HepG2 (cell line): ENCODE results near the gene MAP3K20. TPM values are rescaled to one million over a fixed set of nuclear protein-coding genes. Genes with fewer than 3 reads are reported as not detected.

ENCODE experiments used
- ARHGAP35 ChIP-seq: sonication (generic); formaldehyde crosslinking; IDR thresholded peaks from 2 replicates; pipeline ENCODE4 v1.9.0; 2022; ENCODE audit warnings: mild to moderate bottlenecking, inconsistent platforms, moderate library complexity, missing genetic modification reagents, borderline replicate concordance
- DPF2 ChIP-seq: sonication (generic); formaldehyde crosslinking; IDR thresholded peaks from 2 replicates; pipeline ENCODE4 v1.4.0; 2020; ENCODE audit warnings: mild to moderate bottlenecking, low read depth, missing genetic modification reagents, borderline replicate concordance
- GZF1 ChIP-seq: sonication (generic); formaldehyde crosslinking; IDR thresholded peaks from 2 replicates; pipeline ENCODE4 v1.5.1; 2020; ENCODE audit warnings: mild to moderate bottlenecking, missing genetic modification reagents
- HINFP ChIP-seq: sonication (generic); formaldehyde crosslinking; IDR thresholded peaks from 2 replicates; pipeline ENCODE4 v1.4.0; 2020; ENCODE audit warnings: low read depth, mild to moderate bottlenecking, missing genetic modification reagents
- NFYB ChIP-seq: sonication (generic); formaldehyde crosslinking; IDR thresholded peaks from 2 replicates; pipeline ENCODE4 v1.4.0; 2020; ENCODE audit warnings: missing genetic modification reagents
- PHF20 ChIP-seq: sonication (generic); formaldehyde crosslinking; IDR thresholded peaks from 2 replicates; pipeline ENCODE4 v1.5.0; 2020; ENCODE audit warnings: mild to moderate bottlenecking, missing genetic modification reagents
- POLR2AphosphoS2 ChIP-seq: IDR thresholded peaks from 2 replicates; pipeline ENCODE4 v1.6.1; 2011; ENCODE audit warnings: low read depth, low read length, improper control_type of control experiment
- RFX1 ChIP-seq: fragments of 450-650 bp; IDR thresholded peaks from 2 replicates; pipeline ENCODE4 v1.6.1; 2017
- SOX6 ChIP-seq, 2 experiments: fragments of 450-650 bp in 1 of 2; sonication (generic) in 1 of 2; formaldehyde crosslinking in 1 of 2; IDR thresholded peaks; 2 replicates each; pipeline versions ENCODE4 v1.4.0 to v1.6.1; 2017 to 2020; ENCODE audit warnings: antibody characterized with exemption in 1 of 2, mild to moderate bottlenecking in 1 of 2, missing genetic modification reagents in 1 of 2
- TRAFD1 ChIP-seq: sonication (generic); formaldehyde crosslinking; IDR thresholded peaks from 2 replicates; pipeline ENCODE4 v1.5.1; 2020; ENCODE audit warnings: missing genetic modification reagents, mild to moderate bottlenecking, borderline replicate concordance
- YY1 ChIP-seq: IDR thresholded peaks from 2 replicates; pipeline ENCODE4 v1.6.1; 2011; ENCODE audit warnings: low read length, low read depth, moderate library complexity, mild to moderate bottlenecking; ENCODE audit not compliant: insufficient read depth, insufficient replicate concordance
- ZBTB21 ChIP-seq: sonication (generic); formaldehyde crosslinking; IDR thresholded peaks from 2 replicates; pipeline ENCODE4 v1.4.0; 2020; ENCODE audit warnings: missing genetic modification reagents
- ZBTB38 ChIP-seq: sonication (generic); formaldehyde crosslinking; IDR thresholded peaks from 2 replicates; pipeline ENCODE4 v1.5.1; 2020; ENCODE audit warnings: mild to moderate bottlenecking, missing genetic modification reagents
- ZFP36 ChIP-seq: fragments of 150-350 bp; IDR thresholded peaks from 2 replicates; pipeline ENCODE4 v1.6.1; 2018; ENCODE audit warnings: borderline replicate concordance, low read length, low read depth; ENCODE audit not compliant: partially characterized antibody
- ZNF3 ChIP-seq: IDR thresholded peaks from 2 replicates; pipeline ENCODE4 v1.7.0; 2017; ENCODE audit warnings: inconsistent platforms
- ZNF331 ChIP-seq: sonication (generic); formaldehyde crosslinking; IDR thresholded peaks from 2 replicates; pipeline ENCODE4 v1.4.0; 2020; ENCODE audit warnings: missing genetic modification reagents
- ZNF577 ChIP-seq: sonication (generic); formaldehyde crosslinking; IDR thresholded peaks from 2 replicates; pipeline ENCODE4 v1.4.0; 2020; ENCODE audit warnings: mild to moderate bottlenecking, low read depth, missing genetic modification reagents, borderline replicate concordance
- ZNF7 ChIP-seq: IDR thresholded peaks from 2 replicates; pipeline ENCODE4 v1.6.1; 2016; ENCODE audit warnings: missing biosample characterization, missing genetic modification reagents
- polyA plus RNA-seq, 8 experiments: library from polyadenylated mRNA; depleted of rRNA in 3 of 8; stranded (reverse) in 7 of 8; unstranded in 1 of 8; fragments of >200 nt; fragmentation: Illumina TruSeq in 4 of 8; extraction: Trizol in 4 of 8; gene quantifications; 2 replicates each; pipeline versions ENCODE4 v1.2.1 to v1.2.3, GENCODE V29; 2011 to 2016; ENCODE audit warnings: low read depth in 4 of 8, missing spikeins in 1 of 8, mixed read lengths in 1 of 8; ENCODE audit not compliant: insufficient read depth in 1 of 8
- total RNA-seq, 5 experiments: library from RNA; depleted of rRNA; stranded (reverse); fragments of >200 nt; fragmentation: Illumina TruSeq; extraction: Trizol; gene quantifications; 2 replicates each; pipeline ENCODE4 v1.2.3, GENCODE V29; 2016; ENCODE audit warnings: low read depth in 1 of 5
- TF ChIP-seq, protein P1 (sequence below): IDR thresholded peaks from 2 replicates; pipeline ENCODE4 v1.6.1; 2018; ENCODE audit warnings: missing genetic modification reagents, mild to moderate bottlenecking, missing compliant biosample characterization
- TF ChIP-seq, protein P2 (sequence below): sonication (generic); formaldehyde crosslinking; conservative IDR thresholded peaks from 2 replicates; pipeline ENCODE4 v1.4.0; 2020; ENCODE audit warnings: missing genetic modification reagents
- TF ChIP-seq, protein P3 (sequence below): IDR thresholded peaks from 2 replicates; pipeline ENCODE4 v1.6.1; 2016; ENCODE audit warnings: low read depth, missing genetic modification reagents, missing compliant biosample characterization

The MAP3K20 gene
- total and polyA plus RNA-seq, 2 of the 13 experiments (the other 11 are each of a cell fraction or from before 2014, with no cell fraction given), result 5.2 to 13.5 TPM

DNA sequence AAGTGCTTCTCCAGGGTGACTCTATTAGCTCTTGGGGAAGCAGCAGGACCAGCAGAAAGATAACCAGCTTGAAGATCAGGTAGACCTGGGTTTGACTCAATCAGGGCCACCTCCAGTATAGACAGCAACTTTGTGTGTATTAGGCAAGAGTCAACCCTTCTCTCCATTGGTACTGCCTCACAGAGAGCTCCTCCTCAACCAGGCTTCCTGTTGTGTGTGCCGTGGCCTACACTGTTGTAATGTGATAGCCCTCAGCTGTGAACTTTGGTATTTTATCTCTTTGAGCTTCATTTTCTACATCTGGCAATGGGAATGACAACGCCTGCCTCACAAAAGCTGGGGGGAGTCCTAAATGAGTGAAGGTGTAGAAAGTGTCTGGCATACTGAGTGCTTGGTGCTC, 17.0 kb upstream of the MAP3K20 start (continued):
- TF ChIP-seq ZNF331, result 0 out of 2 replicates have a peak, but pooled peaks have one; percentile 16
- TF ChIP-seq YY1, result no peak
- TF ChIP-seq RFX1, result no peak
- TF ChIP-seq TRAFD1 (CRISPR knock-in tag), result no peak
- TF ChIP-seq, protein P1, sequence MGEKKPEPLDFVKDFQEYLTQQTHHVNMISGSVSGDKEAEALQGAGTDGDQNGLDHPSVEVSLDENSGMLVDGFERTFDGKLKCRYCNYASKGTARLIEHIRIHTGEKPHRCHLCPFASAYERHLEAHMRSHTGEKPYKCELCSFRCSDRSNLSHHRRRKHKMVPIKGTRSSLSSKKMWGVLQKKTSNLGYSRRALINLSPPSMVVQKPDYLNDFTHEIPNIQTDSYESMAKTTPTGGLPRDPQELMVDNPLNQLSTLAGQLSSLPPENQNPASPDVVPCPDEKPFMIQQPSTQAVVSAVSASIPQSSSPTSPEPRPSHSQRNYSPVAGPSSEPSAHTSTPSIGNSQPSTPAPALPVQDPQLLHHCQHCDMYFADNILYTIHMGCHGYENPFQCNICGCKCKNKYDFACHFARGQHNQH, result no peak
- no peak for TF ChIP-seq SOX6 (IDR thresholded peaks at IDR 0.05)
- TF ChIP-seq SOX6 (CRISPR knock-in tag; IDR thresholded peaks at IDR 0.05), result 0 out of 2 replicates have a peak, but pooled peaks have one; percentile 40
- TF ChIP-seq ZBTB38 (CRISPR knock-in tag), result no peak
- no peak for TF ChIP-seq DPF2
- no peak for TF ChIP-seq HINFP (CRISPR knock-in tag)
- TF ChIP-seq, protein P2, sequence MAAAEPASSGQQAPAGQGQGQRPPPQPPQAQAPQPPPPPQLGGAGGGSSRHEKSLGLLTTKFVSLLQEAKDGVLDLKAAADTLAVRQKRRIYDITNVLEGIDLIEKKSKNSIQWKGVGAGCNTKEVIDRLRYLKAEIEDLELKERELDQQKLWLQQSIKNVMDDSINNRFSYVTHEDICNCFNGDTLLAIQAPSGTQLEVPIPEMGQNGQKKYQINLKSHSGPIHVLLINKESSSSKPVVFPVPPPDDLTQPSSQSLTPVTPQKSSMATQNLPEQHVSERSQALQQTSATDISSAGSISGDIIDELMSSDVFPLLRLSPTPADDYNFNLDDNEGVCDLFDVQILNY, result no peak
- no peak for TF ChIP-seq POLR2AphosphoS2
- TF ChIP-seq ARHGAP35 (CRISPR knock-in tag), result no peak
- TF ChIP-seq, protein P3, sequence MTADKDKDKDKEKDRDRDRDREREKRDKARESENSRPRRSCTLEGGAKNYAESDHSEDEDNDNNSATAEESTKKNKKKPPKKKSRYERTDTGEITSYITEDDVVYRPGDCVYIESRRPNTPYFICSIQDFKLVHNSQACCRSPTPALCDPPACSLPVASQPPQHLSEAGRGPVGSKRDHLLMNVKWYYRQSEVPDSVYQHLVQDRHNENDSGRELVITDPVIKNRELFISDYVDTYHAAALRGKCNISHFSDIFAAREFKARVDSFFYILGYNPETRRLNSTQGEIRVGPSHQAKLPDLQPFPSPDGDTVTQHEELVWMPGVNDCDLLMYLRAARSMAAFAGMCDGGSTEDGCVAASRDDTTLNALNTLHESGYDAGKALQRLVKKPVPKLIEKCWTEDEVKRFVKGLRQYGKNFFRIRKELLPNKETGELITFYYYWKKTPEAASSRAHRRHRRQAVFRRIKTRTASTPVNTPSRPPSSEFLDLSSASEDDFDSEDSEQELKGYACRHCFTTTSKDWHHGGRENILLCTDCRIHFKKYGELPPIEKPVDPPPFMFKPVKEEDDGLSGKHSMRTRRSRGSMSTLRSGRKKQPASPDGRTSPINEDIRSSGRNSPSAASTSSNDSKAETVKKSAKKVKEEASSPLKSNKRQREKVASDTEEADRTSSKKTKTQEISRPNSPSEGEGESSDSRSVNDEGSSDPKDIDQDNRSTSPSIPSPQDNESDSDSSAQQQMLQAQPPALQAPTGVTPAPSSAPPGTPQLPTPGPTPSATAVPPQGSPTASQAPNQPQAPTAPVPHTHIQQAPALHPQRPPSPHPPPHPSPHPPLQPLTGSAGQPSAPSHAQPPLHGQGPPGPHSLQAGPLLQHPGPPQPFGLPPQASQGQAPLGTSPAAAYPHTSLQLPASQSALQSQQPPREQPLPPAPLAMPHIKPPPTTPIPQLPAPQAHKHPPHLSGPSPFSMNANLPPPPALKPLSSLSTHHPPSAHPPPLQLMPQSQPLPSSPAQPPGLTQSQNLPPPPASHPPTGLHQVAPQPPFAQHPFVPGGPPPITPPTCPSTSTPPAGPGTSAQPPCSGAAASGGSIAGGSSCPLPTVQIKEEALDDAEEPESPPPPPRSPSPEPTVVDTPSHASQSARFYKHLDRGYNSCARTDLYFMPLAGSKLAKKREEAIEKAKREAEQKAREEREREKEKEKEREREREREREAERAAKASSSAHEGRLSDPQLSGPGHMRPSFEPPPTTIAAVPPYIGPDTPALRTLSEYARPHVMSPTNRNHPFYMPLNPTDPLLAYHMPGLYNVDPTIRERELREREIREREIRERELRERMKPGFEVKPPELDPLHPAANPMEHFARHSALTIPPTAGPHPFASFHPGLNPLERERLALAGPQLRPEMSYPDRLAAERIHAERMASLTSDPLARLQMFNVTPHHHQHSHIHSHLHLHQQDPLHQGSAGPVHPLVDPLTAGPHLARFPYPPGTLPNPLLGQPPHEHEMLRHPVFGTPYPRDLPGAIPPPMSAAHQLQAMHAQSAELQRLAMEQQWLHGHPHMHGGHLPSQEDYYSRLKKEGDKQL (CRISPR knock-in tag), result no peak
- no peak for TF ChIP-seq GZF1
- no peak for TF ChIP-seq NFYB (CRISPR knock-in tag)
- TF ChIP-seq ZNF577, result no peak
- TF ChIP-seq PHF20, result no peak
- TF ChIP-seq ZFP36, result no peak
- TF ChIP-seq ZNF7 (CRISPR knock-in tag), result no peak
- no peak for TF ChIP-seq ZBTB21 (CRISPR knock-in tag)
- TF ChIP-seq ZNF3 (CRISPR knock-in tag), result no peak
